HEK293T (cell line): ENCODE results near the gene CNOT2.

Experiments used
- ARNT ChIP-seq: fragments of 450-650 bp; IDR thresholded peaks from 2 replicates; pipeline ENCODE4 v1.6.1; 2017; ENCODE audit warnings: mild to moderate bottlenecking
- BHLHE40 ChIP-seq: fragments of 450-650 bp; IDR thresholded peaks from 2 replicates; pipeline ENCODE4 v1.6.1; 2016; ENCODE audit warnings: mild to moderate bottlenecking, moderate library complexity, borderline replicate concordance
- CTBP1 ChIP-seq: fragments of 450-650 bp; IDR thresholded peaks from 2 replicates; pipeline ENCODE4 v1.6.1; 2016; ENCODE audit warnings: borderline replicate concordance
- ELF4 ChIP-seq: fragments of 450-650 bp; IDR thresholded peaks from 2 replicates; pipeline ENCODE4 v1.6.1; 2017; ENCODE audit warnings: antibody characterized with exemption
- FOXA1 ChIP-seq: fragments of 450-650 bp; IDR thresholded peaks from 2 replicates; pipeline ENCODE4 v1.6.1; 2016; ENCODE audit warnings: mild to moderate bottlenecking
- FOXK2 ChIP-seq: fragments of 450-650 bp; IDR thresholded peaks from 2 replicates; pipeline ENCODE4 v1.6.1; 2016; ENCODE audit warnings: mild to moderate bottlenecking
- FOXM1 ChIP-seq: fragments of 450-650 bp; IDR thresholded peaks from 2 replicates; pipeline ENCODE4 v1.6.1; 2017; ENCODE audit warnings: mild to moderate bottlenecking, borderline replicate concordance
- HDGF ChIP-seq: fragments of 450-650 bp; IDR thresholded peaks from 2 replicates; pipeline ENCODE4 v1.6.1; 2017; ENCODE audit warnings: antibody characterized with exemption, borderline replicate concordance
- SP1 ChIP-seq: fragments of 450-650 bp; IDR thresholded peaks from 2 replicates; pipeline ENCODE4 v1.6.1; 2017
- SUZ12 ChIP-seq: fragments of 450-650 bp; IDR thresholded peaks from 2 replicates; pipeline ENCODE4 v1.6.1; 2016; ENCODE audit warnings: mild to moderate bottlenecking
- TARDBP ChIP-seq: fragments of 450-650 bp; IDR thresholded peaks from 2 replicates; pipeline ENCODE4 v1.6.1; 2016
- ZNF384 ChIP-seq: fragments of 450-650 bp; IDR thresholded peaks from 2 replicates; pipeline ENCODE4 v1.6.1; 2016
- TF ChIP-seq, protein P1 (sequence below): fragments of 450-650 bp; IDR thresholded peaks from 2 replicates; pipeline ENCODE4 v1.6.1; 2016

- no peak for TF ChIP-seq FOXM1
- TF ChIP-seq SUZ12 = no peak
- TF ChIP-seq FOXK2 = no peak
- no peak for TF ChIP-seq BHLHE40
- TF ChIP-seq TARDBP = no peak
- TF ChIP-seq FOXA1 = no peak
- no peak for TF ChIP-seq SP1
- no peak for TF ChIP-seq ZNF384
- no peak for TF ChIP-seq ELF4
- TF ChIP-seq CTBP1 = no peak
- TF ChIP-seq, protein P1, sequence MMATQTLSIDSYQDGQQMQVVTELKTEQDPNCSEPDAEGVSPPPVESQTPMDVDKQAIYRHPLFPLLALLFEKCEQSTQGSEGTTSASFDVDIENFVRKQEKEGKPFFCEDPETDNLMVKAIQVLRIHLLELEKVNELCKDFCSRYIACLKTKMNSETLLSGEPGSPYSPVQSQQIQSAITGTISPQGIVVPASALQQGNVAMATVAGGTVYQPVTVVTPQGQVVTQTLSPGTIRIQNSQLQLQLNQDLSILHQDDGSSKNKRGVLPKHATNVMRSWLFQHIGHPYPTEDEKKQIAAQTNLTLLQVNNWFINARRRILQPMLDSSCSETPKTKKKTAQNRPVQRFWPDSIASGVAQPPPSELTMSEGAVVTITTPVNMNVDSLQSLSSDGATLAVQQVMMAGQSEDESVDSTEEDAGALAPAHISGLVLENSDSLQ = no peak
- no peak for TF ChIP-seq HDGF
- TF ChIP-seq ARNT = no peak
These were observed 11.6 kb downstream of the CNOT2 start for GRCh38 chr12:70254846-70255245.
